ENCODE results near the gene ZNF532.

Gene ZNF532

DNA sequence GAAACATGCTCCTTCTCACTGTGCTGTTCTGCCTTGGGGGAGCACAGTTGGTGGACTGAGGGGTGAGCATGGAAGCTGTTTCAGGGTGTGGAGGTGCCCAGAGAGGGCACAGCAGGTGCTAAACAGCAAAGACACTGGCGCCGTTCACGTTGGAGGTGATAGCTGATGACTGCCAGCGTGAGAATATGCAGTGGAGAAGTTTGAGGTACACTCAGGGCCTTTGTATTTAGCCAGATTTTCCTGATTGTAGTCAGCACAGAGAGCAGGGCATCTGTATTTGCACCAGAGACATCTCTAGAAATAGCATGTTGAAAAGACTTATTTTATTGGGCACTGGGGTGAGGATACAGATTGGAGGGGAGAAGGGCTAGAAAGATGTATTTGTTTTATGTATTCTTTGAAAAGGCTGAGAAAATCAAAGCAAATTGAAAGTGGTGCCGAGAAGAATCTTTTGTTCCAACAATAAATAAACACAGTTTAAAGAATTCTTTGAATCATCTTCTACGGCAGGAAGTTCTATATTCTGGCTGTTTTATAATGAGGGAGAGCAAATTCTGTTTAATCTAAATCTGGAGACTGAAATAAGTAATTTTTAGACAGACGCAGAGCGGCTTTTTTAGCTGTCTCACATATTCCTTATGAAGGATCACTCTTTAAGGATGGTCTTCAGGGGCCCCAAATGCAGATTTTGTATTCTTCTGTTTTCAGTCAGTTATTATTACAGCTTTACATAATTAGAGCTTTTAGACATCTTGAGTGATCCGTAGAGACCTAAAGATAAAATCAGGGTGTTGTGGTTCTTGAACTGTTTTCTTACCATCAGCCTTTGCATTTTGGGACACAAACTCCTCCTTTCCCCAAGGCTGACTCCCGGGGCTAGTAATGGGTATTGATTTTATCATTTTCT lies 7.1 kb downstream of the ZNF532 start:
- DNase-seq: no peak

DNA sequence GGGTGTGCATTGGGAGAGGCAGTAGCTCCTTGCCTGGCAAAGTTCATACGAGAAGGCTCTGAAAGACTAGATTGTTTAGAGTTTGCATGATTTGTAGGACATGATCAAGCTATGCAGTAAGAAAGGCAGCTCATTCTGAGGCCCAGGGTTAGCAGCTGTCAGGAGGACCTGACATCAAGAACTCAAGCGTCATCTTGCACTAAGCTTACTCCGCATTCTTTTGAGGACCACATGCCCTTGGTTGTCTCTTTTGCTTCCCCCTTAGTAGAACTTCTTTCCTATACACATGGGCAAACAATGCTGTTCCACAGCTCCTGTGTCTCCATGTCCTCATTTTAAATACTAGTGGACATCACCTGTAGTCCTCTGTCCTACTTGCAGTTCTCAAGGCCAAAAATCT lies 14.0 kb downstream of the ZNF532 start:
- no peak for DNase-seq

DNA sequence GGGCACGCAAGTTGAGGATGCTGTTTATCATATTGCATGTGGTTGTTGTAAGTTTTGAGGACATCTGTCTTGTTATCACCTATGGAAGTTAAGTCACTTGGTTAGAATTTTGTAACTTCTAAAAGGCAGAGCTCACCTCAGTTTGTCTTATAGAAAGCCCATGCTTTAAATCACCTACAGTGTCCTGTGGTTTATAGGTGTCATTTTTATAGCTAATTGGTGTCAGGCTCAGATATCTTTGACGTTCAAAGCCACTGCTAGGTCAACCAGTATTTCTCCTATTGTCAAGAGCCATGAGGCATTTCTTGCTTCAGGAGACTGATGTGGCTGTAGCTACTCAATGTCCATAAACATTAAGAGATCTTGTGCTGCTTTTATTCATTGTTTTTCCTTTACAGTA lies 16.8 kb downstream of the ZNF532 start:
- DNase-seq: no peak

DNA sequence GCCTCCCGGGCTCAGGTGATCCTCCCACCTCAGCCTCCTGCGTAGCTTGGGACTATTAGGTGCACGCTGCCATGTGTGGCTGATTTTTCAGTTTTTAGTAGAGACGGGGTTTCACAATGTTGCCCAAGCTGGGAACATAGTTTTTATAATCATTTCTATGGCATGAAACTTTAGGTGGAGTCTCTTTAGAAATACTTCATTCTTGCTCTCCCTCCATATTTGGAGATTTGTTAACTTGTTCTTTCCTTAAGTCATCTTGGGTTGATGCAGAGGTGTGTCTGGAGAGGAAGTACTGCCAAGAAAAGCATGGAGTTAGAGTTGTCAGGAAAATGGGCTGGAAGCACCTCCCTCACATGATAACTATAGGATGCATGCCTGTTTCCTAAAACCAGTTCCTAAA lies 17.4 kb downstream of the ZNF532 start:
- no peak for DNase-seq

DNA sequence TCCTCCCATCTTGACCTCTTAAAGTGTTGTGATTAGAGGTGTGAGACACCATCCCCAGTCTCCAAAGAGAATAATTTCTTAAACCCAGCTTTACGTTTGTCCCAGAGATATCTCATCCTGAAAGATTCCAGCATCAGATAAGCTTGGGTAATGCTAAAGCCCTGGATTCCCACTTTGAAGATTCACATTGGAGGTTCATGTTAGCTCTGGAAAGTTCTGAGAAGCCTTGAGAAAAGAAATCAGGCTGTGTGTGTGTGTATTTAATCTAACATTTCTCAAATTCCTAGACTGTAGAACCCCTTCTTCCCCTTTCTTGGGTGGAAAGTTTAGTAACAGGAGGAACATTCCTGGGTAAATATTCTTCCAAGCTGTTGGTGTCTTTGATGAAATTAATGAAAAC lies 18.0 kb downstream of the ZNF532 start:
- DNase-seq: no peak

DNA sequence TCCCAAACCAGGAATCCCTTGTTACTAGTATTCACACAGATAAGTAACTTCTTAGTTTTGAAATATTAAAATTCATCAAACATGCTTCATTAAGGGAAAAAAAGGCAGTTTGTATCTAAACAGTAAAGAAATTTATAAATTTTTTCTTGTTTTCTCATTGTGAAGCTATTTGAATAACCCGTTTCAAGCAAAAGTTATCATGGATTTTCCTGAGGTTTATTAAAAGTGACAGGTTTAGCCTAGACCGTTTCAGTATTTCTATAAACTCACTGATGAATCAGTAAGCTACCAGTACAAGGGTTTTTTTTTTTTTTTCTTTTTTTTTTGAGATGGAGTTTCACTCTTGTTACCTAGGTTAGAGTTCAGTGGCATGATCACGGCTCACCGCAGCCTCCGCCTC lies 20.0 kb downstream of the ZNF532 start:
- DNase-seq: no peak

DNA sequence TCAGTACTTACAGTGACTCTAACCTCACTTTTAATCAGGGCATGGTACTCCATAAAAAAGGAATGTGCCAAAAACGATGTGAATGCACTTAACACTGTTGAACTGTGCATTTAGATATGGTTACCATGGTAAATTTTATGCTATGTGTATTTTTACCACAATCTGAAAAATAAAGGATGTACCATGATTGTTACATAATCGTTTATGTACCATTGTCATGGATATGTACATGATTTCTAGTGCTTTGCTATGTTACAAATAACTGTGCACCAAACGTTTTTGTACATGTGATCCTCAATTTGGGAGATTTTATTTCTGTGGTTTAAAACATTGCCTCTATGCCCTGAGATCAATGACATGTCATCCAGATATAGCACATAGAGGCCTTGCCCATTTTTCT lies 21.8 kb downstream of the ZNF532 start:
- no peak for DNase-seq

DNA sequence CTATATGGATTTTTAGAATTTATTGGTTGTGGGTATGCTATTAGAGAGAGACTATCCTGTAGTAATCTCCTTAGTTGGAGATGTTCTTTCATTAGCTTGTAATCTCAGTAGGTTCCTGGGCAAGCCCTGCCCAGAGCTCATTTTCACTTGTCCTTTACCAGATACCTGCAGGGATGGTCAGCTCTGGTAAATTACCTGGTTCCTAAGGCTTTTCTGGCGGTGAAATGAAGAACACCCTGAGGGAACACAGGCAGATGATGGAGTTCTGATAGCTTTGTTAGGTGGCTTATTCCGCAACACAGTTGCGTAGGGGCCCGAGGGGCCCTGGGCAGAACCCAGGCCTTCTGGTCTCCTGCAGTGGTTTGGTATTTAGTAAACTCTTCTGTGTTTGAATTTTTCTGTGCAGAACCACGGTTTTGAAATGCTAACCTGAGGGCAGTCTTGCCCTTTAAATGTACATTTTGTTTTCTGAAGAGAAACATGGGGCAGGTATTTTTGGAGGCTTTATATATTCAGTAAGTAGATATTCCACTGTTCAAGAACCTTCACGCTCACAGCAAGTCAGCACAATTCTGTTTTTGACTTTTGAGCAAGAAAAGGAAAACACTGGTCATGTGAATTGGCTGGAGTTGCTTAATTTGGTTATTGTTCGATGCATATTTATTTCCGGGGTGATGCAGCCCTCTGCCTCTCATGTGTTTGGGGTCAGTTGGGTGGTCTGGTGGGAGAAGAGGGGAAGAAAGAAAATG lies 22.4 kb downstream of the ZNF532 start:
- no peak for DNase-seq

DNA sequence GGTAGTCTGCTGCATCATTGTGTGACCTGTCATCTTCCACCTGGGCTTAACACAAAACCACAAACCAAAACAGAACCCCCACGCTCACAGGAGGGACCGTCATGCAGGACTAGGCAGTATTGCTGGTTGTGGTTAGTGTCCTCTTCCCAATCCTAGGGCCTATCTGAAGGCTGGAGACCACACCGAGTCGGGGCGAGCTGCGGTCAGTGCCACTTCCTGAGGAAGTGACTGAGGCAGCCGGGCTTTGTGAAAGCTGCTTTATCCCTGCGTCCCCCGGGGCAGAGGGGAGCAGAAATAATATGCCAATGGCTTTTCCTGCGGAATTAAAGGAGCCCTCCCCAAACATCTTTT lies 22.9 kb downstream of the ZNF532 start:
- peak; percentile 17 to 33 for DNase-seq

DNA sequence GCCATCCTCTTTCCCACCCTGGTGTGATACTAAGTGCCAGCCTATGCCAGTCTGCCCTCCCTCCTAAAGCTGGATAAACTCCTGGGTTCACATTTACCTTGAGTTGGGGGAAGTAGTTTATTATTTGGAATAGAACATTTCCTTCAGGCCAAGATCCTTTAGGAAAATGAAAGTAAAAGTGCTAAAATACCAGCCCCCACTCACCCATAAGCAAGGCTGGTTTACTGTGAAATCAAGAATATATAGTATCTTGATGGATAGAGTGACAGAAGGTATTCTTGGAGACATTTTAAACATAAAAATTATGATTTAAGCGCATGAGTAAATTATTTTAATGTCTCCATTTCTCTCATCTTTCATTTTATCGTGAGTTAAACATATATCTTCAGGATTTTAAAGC lies 27.1 kb downstream of the ZNF532 start:
- no peak for DNase-seq

DNA sequence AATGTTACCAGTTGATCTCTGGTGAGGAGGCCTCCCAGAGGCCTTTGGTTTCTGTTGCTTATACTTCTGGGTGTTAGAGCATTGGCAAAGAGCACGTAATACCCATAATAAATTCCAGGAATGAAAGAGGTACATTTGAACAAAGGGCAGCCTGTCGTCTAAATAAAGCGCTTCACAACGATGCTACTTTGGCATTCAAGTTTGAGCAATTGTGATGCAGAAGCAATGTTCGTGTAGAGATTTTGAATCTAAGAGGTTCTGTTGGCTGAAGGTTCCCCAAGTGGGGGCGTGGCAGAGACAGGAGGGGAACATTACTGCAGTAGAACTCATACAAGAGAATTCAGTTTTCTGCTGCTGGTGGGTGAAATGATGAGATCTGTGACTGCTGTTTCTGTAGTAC lies 27.8 kb downstream of the ZNF532 start:
- no peak for DNase-seq

DNA sequence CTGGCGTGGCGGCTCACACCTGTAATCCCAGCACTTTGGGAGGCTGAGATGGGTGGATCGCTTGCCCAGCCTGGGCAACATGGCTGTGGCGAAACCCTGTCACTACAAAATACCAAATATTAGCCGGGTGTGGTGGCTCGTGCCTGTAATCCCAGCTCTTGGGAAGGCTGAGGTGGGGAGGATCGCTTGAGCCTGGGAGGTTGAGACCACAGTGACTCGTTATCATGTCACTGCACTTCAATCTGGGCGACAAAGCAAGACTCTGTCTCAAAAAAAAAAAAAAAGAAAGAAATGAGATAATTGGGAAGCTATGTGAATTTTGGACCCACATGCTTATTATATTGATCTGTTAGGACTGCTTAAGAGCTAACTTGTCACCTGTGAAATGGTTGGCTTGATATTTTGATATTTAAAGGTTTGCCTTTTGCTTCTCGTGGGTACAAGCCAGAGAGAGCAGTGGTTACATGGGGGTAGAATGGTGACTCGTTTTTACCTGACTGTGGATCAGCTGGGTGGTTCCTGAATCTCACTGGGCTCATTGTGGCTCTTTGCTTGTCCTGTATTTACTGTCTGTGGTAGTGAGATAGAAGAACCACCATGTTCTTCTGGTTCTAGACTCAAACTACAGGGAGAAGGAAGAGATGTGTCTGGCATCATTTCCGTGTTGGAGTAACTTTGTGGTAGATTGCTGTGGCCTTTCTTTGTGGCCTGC lies 28.9 kb downstream of the ZNF532 start:
- DNase-seq: no peak

DNA sequence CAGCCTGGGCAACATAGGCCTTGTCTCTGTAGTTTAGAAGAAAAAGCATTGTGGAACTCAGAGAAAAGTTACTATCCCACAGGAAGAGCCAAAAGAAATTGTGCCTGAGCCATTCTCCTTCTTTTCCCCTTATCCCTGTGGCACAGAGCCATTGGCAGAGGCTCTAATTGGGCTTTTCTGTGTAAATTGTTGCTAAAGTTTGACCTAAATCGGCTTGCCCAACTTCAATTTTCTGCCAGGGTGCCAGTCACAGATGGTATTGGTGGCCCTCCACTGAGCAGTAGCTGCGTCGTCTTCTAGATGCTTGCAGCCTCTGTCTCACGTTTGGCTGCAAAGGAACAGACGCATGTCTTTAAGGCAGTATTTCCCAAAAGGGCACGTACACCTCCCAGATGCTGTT lies 30.3 kb downstream of the ZNF532 start:
- no peak for DNase-seq

DNA sequence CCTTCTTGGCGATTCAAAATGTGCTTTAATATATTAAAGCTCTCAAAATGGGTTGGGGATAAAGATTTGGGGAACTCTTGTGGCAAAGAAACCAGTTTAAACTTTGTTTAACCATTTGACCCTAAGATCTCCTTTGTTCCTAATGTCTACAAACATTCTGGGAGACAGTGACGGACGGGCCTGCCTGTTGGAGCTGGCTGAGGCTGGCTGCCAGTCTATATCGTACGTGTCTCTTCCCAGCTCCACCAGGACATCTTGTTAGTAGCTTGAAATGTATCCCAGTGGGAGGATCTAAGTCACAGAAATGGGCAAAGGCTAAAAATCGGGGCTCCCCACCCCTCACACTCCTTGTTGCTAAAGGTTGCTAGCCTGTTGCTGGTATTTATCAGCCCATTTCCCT lies 30.7 kb downstream of the ZNF532 start:
- no peak for DNase-seq

DNA sequence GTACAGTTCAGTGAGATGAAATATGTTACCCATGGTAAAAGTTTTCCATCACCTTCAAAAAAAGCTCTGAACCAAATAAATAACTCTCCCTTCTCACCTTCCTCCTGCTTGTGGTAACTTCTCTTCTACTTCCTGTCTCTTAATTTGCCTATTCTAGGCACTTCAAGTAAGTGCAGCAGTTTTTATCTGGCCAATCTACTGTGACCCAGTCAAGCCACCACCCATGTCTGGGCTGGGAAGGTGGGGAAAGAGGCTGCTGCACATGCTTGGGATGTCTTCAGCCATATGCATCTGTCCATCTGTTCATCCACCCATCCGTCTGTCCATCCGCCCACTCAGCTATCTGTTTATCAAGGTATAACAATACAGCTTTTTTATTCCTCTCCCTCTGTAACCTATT lies 31.6 kb downstream of the ZNF532 start:
- DNase-seq: no peak

DNA sequence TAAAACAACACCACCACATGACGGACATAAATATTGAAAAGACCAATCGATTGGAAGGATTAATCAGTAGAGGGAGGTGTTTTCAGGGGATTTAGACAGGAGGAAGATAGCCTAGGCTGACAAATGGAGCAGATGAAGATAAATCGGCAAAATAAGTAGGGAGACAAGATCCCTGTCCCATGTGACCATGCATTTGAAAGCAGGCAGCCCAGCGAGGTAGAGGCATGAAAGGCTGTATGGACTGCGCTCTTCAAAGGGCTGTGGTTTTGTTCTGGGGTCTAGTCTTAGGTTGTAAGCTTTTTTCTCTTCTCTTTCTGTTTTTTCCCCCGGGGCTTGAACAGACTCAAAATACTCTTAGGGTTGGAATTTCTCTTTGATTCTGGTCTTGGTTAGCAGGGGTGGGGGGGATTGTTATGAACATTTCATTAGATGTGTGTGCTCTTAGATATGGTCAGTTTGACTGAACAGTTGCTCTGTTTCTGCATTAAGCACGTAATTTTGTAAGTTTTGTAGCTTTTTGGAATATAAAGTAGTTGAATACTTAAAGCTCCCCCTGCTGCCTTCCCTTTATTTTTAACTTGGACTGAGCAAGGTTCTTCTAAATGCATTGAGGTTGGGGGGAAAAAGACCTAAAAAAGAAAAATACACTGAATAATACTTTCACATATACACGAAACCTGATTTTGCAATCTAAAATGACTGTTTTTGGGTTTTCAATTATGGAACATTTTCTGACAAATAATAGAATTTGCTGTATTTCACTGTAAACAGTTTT lies 32.2 kb downstream of the ZNF532 start:
- no peak for DNase-seq

DNA sequence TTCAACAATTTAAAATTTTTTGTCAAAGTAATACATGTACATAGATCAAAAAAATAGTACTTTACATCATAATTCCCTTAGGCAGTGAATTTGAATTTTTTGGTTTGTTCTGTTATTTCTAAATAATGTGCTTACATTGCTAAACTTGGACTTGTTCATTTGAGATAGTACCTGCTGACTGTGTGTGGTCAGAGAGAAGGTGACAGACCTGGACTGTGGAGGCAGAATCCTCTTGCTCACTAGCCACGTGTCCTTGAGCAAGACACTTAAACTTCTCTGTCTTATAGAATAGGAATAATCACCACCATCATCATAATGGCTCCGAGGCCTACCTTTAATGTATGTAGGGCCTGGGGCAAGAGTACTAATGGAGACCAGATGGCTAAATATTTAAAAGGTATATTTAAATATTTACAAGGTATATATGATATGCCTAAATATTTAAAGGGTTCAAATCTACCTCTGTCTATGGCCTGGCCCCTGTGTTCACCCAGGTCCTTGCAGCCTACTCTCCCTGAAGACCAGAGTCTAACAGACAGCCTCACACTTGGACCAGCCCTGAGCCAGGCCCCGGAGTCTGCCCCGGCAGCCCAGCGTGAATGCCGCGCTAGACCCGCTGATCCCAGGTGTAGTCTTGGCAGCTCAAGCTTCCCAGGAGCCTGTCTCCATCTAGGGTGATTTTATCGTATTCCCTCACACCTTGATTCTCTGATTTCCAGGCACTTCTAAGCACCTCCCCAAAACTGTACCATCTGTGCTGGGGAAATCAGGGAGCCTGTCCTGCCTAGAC lies 33.5 kb downstream of the ZNF532 start:
- DNase-seq: no peak

DNA sequence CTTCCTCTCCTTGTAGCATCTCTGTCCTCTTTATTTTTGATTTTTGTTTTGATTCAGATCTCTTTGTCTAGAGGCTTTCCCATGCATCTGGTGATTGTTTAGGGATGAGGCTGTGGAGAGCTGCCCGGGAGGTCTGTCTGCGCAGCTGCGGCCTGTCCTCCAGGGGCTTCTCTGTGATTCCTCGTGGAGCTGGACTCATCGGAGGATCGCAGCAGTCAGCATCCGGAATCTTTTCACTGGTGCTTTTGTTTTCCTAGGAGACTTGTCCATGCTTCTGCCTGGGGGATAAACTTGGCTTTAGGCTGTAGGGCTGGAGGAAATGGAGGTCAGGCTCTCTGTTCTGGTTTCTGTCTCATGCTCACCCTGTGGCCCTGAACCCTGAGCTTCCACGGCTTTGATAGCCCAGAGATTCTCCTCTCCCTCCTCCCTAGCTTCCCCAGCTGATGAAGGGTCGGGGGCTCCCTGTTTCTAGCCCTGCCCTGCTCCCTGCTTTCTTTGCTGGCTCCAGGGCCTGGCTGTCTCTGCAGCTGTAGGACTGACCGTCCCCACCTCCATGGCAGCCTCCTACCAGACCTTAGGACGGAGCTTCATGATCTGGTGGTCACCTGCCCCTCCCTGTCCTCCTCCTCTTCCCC lies 35.5 kb downstream of the ZNF532 start:
- no peak for DNase-seq

DNA sequence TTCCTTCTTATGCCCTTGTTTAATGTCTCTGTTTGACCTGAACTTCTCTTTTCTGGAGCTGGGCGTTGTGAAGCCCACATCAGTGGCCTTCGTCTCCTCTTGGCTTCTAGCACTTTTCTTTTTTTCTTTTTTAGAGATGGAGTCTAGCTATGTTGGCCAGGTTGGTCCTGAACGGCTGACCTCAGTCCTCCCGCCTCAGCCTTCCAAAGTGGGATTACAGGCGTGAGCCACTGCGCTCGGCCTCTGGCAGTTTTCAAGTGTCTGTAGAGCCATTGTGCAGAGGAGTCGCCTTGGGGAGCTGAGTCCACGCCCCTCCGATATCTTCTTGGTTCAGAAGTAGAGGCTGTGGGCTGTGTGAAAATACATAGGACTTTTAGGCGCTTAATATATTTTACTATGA lies 36.5 kb downstream of the ZNF532 start:
- no peak for DNase-seq

DNA sequence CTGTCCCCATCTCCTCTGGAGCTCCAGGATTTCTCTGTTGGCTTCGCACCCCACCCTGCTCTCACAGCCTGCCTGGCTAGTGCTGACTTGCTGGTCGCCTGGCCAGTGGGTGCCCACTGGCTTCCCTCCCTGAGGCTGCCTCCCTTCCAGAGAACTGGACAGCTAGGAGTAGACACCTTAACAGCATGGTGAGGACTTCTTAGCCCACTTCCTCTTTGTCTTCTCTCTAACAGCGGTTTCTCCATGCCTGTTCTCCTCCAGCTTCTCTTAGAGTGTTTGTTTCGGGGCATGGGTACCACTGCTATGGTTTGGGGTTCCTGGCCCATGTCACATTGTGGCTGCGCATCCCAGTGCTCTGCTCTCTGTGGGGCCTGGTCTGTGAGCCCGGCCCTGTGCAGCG lies 37.1 kb downstream of the ZNF532 start:
- no peak for DNase-seq

DNA sequence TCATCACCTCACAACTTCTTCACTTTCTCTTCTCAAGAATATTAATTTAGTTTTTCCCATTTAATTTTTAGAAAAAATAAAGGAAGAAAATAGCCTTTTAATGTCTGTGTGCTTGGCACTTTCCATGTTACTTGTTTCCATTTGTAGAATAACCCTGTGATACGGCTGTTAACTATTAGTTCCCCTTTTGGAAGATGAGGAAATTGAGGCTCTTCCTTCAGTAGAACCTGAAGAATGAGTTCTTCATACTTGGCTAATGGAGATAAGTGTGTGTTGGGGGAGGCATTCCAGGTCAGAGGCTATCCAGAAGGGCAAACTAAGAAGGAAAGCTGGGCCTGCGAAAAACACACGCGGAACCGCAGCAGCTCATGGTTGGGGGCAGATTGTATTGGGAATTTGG lies 38.3 kb downstream of the ZNF532 start:
- DNase-seq: no peak

DNA sequence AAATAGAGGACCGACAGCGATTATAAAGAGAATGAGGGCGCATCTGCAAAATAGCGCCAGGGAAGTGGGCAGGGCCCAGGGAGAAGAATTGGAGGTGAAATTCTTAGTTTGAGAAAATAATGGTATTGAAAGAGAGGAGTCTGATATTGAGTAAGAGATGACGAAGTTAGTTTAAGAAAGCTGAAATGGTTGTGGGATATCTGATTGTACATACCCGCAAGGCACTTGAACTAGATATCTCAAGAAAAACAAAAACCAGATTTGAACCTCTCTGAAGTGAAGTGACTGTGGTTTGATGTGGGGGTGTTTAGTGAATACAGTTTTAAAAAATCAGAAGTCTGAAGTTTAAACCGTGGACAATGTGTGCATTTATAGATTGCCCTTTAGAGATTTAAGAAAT lies 38.9 kb downstream of the ZNF532 start:
- DNase-seq: no peak
